Ishikawa (cell line): Measurements from ENCODE around the gene KRTAP24-1.

Experiments used
- CEBPB ChIP-seq: IDR thresholded peaks from 2 replicates; pipeline ENCODE4 v1.6.1; 2012
- CREB1 ChIP-seq: IDR thresholded peaks from 2 replicates; pipeline ENCODE4 v1.6.1; 2012; ENCODE audit warnings: low read depth
- EGR1 ChIP-seq: IDR thresholded peaks from 2 replicates; pipeline ENCODE4 v1.6.1; 2012
- EP300 ChIP-seq: IDR thresholded peaks from 2 replicates; pipeline ENCODE4 v1.6.1; 2012; ENCODE audit warnings: borderline replicate concordance
- FOXM1 ChIP-seq: IDR thresholded peaks from 2 replicates; pipeline ENCODE4 v1.6.1; 2012; ENCODE audit warnings: low read depth, borderline replicate concordance
- MAX ChIP-seq: IDR thresholded peaks from 2 replicates; pipeline ENCODE4 v1.6.1; 2012
- NFIC ChIP-seq: IDR thresholded peaks from 2 replicates; pipeline ENCODE4 v1.6.1; 2012
- RAD21 ChIP-seq: IDR thresholded peaks from 2 replicates; pipeline ENCODE4 v1.6.1; 2012; ENCODE audit warnings: low read depth
- REST ChIP-seq: IDR thresholded peaks from 2 replicates; pipeline ENCODE4 v1.6.1; 2012; ENCODE audit warnings: low read depth, mild to moderate bottlenecking
- TAF1 ChIP-seq: IDR thresholded peaks from 2 replicates; pipeline ENCODE4 v1.6.1; 2012; ENCODE audit warnings: low read depth, mild to moderate bottlenecking
- TCF12 ChIP-seq: IDR thresholded peaks from 2 replicates; pipeline ENCODE4 v1.6.1; 2012; ENCODE audit warnings: low read depth
- TEAD4 ChIP-seq: IDR thresholded peaks from 2 replicates; pipeline ENCODE4 v1.6.1; 2012
- USF1 ChIP-seq: IDR thresholded peaks from 2 replicates; pipeline ENCODE4 v1.6.1; 2012
- YY1 ChIP-seq: IDR thresholded peaks from 2 replicates; pipeline ENCODE4 v1.6.1; 2012; ENCODE audit warnings: low read depth
- ZBTB7A ChIP-seq: IDR thresholded peaks from 2 replicates; pipeline ENCODE4 v1.6.1; 2012; ENCODE audit warnings: low read depth

The KRTAP24-1 gene

GRCh38 chr21:30255679-30256078 is 27.1 kb downstream of the KRTAP24-1 start:
- TF ChIP-seq TAF1 (no peak), EGR1 (no peak), NFIC (no peak), FOXM1 (no peak), EP300 (no peak)

GRCh38 chr21:30251781-30252180 is 31.0 kb downstream of the KRTAP24-1 start:
- no peak for TF ChIP-seq EP300
- no peak for TF ChIP-seq ZBTB7A
- TF ChIP-seq FOXM1: no peak
- TF ChIP-seq RAD21: no peak
- TF ChIP-seq TAF1: no peak
- no peak for TF ChIP-seq REST
- no peak for TF ChIP-seq EGR1
- no peak for TF ChIP-seq NFIC
- no peak for TF ChIP-seq YY1
- no peak for TF ChIP-seq TEAD4
- no peak for TF ChIP-seq TCF12
- TF ChIP-seq CREB1: no peak
- TF ChIP-seq USF1: no peak
- TF ChIP-seq MAX: no peak
- no peak for TF ChIP-seq CEBPB

GRCh38 chr21:30249936-30250335 is 32.8 kb downstream of the KRTAP24-1 start:
- TF ChIP-seq TAF1 (no peak), EGR1 (no peak), FOXM1 (no peak), YY1 (no peak), REST (no peak), EP300 (no peak), MAX (no peak), NFIC (no peak), USF1 (no peak), TCF12 (no peak), TEAD4 (no peak), CEBPB (no peak), RAD21 (no peak), CREB1 (no peak), ZBTB7A (no peak)

- TF ChIP-seq EGR1 (no peak), FOXM1 (no peak), NFIC (no peak), YY1 (no peak), TEAD4 (no peak), USF1 (no peak), RAD21 (no peak), ZBTB7A (no peak), MAX (no peak), EP300 (no peak), CREB1 (no peak)
These were observed 33.9 kb downstream of the KRTAP24-1 start for GRCh38 chr21:30248844-30249243.

- no peak for TF ChIP-seq MAX
- no peak for TF ChIP-seq NFIC
- TF ChIP-seq TEAD4: no peak
- no peak for TF ChIP-seq TAF1
- no peak for TF ChIP-seq CREB1
- TF ChIP-seq FOXM1: no peak
- no peak for TF ChIP-seq RAD21
- no peak for TF ChIP-seq ZBTB7A
These were observed 37.7 kb downstream of the KRTAP24-1 start for GRCh38 chr21:30245061-30245460.
